Activated CD8-positive, alpha-beta memory T cell treated with anti-CD3 and anti-CD28 coated beads, Interleukin-2, amount 50 U/mL, for 4 hours (primary cell): ENCODE data around the gene LRRC59.

Experiments used
- DNase-seq: peaks from one replicate; pipeline ENCODE4 v3.0.0-alpha.2; 2020

The LRRC59 gene

DNA sequence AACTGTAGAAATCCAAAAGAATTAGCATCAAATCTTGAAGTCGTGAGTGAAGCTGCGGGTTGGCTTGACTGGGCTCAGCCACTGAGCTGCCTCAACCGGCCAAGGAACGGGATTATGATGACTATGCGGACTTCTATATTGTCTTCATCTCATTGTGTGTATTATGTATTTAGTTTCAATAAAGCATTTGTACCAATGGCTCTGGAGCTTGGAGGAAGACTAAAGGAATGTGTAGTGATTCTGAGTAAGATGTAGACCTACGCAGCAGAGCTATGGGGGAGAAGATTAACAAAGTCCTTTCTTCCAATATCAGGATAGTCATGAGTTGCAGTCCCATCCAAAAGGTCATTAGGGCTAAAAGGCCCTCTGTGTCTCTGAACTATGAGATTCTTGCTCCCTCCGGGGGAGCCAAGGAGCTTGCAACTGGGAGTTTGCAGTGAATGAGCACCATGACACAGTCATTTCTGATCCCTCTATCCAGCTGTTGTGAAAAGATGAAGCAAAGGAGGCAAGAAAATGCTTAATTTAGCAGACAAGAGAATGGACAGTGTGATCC, 16.0 kb downstream of the LRRC59 start:
- DNase-seq: no peak

DNA sequence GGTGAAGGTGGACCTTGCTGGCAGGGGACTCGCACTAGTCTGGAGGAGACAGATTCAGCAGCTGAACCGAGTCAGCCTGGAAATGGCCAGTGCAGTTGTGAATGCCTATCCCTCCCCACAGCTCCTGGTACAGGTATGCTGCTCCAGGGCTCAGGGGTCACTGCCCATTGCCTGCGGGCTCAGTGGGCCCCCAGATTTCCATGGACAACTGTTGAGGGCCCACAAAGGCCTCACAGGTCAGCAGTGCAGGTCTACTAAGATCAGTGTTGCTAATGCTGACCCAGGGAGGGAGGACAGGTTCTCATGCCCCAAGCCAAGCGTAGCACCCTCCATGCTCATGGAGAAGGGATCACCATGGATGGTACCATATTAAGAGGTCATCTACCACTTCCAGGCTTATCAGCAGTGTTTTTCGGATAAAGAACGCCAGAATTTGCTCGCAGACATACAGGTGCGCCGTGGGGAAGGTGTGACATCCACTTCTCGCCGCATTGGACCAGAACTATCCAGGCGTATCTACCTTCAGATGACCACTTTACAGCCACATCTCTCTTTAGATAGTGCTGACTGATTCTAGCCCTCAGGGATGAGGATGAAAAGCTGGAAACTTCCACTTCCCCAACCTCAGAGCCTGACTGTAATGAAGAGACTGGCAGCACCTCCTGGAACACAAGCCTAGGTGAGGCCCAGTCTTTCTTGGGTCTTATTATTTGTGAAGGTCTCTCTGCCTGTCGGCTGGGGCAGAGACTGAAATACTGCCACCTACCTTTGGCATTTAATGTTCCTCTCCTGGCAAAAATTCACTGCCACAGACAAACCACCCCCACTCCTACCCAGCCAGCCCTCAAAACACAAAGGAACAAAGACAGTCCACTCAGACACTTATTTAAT, 16.7 kb downstream of the LRRC59 start:
- DNase-seq: no peak

DNA sequence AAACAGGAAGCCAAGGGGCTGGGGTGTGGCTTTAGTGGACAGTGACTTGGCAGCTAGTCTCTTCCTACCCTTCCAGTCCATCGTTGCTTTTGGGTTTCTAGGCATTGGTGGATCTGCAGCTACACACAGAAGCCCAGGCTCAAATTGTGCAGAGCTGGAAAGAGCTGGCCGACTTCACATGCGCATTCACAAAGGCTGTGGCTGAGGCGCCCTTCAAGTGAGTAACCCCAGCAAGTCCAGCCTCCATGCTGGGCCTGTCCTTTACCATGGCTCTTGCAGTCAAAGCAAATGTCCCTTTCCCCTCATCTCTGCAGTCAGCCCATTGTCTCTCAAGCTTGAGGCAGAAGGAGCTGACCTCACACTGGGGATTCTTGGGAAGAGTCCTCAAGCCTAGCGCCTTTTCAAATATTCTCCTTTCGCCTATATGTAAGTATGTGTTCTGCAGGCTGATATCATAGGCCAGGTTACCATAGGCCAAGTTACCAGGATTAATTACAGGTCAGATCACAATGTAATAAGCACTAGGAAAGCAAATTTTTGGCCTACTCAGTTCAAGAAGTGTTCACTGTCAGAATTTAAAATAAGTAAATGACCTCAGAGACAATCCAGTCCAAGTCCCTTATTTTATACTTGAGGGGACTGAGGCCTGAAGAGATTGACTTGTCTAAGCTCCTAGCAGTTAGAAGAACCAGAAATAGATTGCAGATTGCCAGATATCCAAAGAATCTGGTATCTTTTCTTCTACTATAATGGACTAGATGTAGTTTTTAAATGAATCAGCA, 17.8 kb downstream of the LRRC59 start:
- no peak for DNase-seq

DNA sequence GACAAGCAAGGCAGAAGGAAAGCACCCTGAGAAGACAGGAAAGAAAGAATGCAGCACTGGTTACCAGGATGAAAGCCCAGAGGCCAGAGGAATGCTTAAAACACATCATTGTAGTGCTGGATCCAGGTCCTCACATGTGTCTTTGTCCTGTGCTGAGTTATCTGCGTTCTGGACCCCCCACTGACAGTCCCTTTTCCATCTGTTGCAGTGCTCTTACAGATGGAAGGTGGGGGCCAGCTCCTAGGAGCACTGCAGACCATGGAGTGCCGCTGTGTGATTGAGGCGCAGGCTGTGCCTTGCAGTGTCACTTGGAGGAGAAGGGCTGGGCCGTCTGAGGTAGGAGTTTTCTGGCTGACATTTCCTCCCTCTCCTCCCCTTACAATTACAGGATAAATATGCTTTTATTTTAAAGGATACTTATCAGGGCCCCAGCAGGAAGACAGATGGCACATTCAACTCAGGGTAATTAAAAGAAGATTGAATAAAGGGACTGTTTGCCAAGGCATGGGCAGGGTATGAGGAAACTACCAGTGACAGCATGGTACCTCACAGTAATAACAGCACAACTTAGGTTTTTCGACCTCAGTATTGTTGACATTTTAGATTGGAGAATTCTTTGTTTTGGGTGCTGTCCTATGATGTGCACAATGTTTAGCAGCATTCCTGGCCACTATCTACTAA, 21.3 kb downstream of the LRRC59 start:
- DNase-seq: no peak

DNA sequence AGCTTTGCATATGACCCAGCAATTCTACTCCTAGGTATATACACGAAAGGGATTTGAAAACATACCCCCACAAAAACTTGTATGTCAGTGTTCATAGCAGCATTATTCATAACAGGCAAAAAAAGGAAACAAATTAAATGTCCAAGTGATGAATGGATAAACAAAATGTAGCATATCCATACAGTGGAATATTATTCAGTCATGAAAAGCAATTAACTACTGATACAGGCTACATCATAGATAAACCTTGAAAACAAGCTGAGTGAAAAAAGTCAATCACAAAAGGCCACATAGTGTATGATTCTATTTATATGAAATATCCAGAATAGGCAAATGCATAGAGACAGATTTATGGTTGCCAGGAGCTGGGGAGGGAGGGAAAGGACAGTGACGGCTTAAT, 23.6 kb downstream of the LRRC59 start:
- no peak for DNase-seq

DNA sequence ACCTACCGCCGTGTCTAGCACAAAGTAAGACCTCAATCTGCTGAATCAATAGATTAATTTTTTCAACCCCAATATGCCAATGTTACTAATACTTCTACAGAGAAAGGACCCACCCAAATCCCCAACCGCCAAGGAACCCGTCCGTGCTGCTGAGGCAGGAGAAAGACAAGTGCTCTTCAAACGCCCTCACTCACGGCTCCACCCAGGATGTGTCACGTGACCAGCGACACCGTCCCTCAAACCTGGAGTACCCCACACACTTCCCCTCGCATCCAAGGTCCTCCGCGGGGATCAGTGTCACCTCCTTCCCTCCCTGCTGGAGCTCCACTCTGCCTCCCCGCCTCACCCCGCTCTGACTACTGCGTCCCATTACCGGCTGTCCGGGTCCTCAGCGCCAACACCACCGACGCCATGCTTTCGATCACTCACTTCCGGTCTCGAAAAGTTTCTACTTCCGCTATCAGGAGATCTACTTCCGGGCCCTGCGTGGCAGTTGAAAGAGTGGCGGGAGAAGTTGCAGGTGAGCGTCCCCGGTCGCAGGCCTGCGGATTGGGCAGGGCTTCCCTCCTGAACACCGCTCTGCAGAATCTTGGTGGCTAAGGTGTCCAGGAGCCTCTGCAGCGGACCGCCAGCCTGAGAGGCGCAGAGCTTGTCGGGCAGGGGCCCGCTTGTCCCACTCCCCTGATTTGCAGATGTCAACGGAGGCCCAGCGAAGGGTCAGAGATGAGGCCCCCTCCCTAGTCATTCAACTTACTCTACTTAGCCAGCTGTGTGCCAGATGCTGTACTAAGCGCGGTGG, 24.4 kb downstream of the LRRC59 start, which contains the start of the genes EME1 and MRPL27:
Gene EME1 (plus strand): TSS at position 472 of the 799 bp plus-strand sequence. CDS start 1,980 bp downstream, outside the sequence.
Gene MRPL27 (minus strand): TSS at position 427 of the 799 bp plus-strand sequence. CDS start 14 bp downstream, at position 413.
- peak; percentile 83 for DNase-seq

DNA sequence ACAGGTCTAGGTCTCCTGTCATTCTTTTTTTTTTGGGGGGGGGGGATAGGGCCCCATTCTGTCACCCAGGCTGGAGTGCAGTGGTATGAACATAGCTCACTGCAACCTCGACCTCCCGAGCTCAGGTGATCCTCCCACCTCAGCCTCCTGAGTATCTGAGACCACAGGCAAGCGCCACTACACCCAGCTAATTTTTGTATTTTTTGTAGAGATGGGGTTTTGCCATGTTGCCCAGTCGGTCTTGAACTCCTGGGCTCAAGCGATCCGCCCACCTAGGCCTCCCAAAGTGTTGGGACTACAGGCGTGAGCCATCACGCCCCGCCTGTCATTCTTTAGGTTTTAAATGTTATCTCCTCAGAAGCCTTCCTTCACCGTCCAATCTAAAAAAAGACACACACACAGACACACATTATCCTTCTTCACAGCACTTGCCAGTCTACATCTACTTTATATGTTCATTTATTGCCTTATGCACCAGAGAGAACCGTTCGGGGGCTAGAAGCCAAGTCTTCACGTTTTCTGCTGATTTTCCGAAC, 25.0 kb downstream of the LRRC59 start:
- DNase-seq: no peak

DNA sequence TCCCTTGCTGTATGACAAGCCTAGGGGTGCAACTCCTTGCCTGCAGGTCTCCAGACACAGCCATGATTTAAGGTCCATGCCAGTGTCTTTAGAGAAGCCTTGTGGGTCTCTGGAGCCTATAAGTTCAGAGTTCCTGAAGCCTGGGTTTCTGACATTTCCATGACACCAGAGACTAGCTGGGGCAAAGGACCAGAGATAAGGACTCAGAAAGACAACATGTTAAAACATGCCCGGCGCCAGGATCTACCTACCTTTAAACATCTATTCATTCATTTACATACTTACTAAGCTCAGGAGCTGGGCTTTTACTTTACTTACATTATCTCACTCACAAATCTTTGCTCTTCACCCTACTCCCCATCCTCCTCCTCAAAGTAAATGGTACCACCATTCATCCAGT, 25.8 kb downstream of the LRRC59 start:
- DNase-seq: no peak

DNA sequence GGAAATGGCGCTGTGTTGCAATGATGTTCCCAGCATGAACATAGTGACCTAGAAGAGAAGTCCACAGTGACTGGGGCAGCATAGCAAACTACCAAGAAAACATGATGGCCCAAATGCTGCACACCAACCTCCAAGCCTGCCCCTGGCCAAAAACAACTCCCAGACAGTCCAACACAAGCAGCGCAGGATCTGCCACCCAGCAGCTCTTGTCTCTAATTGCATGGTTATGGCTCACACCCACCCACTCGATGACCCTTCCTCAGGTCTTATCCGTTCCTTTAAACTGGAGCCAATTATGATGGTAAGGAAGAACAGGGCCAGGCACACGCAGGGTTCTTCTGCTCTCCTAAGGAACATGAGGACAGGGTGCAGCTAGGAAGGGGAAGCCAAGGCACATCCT, 27.3 kb downstream of the LRRC59 start:
- DNase-seq: no peak

DNA sequence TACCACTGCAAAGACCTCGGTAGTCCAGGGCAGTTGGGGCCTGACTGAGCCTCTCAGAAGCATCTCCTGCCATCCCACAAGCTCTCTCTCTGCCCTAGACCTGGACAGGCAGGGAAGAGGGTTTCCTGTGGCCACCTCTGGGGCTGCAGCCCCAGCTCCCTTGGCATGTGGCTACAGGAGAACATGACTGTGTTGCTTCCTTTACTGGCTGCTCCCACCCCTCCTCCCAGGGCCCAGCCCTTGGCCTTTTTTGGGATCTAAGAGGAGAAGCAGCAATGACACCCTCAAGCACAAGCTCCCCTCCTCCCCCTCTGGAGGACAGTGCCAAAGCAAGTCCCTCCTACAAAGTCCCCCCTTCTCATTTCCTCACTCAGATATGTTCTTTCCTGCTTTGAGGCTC, 29.9 kb downstream of the LRRC59 start:
- DNase-seq: no peak

DNA sequence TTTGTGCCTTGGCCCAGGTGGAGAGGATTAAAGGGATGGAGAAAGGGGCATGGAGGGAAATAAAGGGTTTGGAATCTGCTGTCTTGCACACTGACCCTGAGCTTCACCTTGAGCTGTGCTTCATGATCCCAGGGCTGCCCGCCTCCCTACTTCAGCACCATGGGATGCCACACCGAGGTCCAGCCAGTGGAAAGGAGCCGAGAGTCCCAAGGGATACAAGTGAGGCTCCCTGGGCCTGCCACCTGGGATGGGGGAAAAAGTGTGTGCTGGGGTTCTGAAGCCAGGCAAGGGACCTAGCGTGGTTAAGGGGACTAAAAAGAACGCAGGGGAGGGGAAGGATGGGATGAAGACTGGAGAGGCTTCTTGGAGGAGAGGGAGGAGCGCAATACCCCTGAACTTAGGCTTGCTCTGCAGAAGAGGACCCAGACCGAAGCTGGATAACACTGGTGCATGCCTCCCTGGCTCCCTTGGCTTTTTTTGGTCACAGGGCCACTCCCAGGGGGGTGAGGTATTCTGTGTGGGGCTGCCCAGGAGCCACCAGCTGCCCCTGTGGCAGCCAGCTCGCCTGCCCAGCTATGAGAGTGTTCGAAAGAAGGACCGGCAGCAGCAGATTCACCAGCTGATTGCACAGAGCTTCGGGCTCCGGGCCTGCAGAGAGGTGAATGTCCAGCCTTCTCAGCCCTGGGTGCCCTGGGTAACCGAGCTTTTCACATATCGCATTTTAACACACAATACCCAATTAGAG, 31.5 kb downstream of the LRRC59 start:
- DNase-seq: no peak

DNA sequence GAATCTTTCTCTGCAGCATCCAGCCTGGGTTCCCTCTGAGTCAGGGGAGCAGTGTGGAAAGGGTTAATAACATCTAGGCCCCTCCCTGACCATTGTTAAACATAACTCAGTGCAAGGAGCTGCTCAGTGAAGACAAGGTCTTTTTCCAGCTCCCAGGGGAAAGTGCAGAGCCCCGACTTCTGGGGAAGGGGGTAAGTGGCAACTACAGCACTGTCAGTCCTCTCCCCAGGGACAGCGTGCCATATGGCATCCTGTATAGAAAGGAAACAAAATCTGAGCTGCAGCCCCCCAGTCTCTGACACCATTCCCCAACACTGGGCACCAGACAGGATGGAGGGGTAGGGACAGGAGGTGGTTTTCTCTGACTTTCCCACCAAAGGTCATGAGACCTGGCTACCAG, 32.2 kb downstream of the LRRC59 start:
- no peak for DNase-seq

DNA sequence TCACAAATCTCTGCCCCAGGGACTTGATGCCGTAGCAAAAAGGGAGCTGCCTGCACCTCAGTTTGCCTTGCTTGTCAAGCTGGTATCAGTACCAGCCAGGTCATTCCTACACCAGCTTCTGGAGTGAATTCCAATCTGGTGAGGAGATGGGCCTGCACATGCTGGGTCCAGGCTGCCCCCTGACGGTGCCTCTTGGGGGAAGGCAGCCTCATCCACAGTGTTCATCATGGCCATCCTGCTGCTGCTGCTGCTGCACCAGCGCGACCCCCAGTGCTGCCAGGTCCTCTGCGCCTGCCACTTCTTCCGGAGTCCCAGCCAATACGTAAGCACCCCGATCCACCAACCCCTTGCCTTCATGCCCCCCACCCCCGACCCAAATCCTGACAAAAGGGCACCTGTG, 32.6 kb downstream of the LRRC59 start:
- no peak for DNase-seq

DNA sequence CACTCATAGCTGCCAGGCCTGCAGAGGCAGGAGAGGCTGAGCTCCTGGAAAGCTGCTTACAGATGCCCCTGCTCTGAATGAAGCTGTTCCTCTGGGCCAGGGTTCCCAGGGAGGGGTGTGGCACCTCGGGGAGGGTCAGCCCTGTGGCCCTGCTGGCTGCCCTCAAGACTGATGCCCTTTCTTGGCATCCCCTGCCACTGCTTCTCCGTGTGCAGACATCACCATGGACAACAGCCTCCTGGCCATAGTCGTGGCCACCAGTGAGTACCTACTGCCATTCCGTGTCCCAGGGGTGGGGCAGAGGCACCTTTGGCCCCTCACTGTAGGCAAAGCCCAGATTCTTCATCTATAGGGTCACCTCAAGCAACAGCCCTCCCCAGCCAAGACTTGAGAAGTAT, 33.3 kb downstream of the LRRC59 start:
- DNase-seq: no peak

DNA sequence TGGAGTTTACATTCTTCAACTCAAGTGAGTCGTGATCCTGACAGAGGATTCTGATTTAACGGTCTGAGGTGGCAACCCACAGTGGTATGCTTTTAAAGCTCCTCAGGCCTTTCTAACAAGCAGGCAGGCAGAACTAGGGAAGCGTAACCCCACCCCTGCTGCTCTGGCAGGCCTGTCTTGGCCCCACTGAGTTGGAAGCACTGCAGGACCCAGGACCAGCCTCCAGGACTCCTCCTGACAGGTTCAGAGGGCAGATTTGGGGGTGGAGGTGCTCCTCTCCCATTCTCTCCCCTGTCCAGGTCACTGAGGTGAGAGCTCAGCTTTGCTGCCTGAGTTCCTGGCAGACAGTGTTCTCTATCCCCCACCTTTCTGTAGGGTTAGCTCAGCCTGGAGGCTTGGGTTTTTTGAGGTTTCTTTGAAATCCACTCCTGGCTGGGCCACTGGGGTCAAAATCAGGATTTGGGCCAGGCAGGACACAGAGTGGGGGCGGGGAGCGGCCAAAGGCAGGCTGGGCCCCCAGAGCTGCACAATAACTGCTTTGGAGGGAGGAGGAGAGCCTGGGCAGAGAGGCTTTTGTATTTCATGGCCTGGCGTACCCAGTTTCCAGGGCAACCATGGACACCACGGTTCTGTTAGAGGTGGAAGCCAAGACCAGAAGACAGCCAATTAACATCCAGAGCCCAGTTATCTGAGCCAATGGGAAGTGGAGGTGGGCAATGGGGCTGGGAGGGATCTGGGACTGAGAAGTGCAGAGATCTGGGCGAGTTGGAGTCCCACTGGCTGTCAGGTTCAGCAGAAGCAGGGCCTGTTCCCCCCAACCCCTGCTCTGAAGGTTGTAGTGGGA, 33.9 kb downstream of the LRRC59 start:
- DNase-seq: no peak

DNA sequence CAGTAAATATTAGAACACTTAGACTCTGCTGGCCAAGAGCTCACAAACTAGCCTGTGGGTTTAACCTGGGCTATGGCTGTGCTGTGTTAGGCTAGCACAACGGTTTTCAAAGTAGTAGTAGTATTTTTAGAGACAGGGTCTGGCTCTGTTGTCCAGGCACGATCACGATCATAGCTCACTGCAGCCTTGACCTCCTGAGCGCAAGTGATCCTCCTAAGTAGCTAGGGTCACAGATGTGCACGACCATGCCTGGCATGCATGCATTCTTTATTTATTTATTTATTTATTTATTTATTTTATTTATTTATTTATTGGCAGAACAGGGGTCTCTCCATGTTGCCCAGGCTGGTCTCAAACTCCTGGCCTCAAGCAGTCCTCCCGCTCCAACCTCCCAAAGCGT, 34.7 kb downstream of the LRRC59 start:
- DNase-seq: no peak

DNA sequence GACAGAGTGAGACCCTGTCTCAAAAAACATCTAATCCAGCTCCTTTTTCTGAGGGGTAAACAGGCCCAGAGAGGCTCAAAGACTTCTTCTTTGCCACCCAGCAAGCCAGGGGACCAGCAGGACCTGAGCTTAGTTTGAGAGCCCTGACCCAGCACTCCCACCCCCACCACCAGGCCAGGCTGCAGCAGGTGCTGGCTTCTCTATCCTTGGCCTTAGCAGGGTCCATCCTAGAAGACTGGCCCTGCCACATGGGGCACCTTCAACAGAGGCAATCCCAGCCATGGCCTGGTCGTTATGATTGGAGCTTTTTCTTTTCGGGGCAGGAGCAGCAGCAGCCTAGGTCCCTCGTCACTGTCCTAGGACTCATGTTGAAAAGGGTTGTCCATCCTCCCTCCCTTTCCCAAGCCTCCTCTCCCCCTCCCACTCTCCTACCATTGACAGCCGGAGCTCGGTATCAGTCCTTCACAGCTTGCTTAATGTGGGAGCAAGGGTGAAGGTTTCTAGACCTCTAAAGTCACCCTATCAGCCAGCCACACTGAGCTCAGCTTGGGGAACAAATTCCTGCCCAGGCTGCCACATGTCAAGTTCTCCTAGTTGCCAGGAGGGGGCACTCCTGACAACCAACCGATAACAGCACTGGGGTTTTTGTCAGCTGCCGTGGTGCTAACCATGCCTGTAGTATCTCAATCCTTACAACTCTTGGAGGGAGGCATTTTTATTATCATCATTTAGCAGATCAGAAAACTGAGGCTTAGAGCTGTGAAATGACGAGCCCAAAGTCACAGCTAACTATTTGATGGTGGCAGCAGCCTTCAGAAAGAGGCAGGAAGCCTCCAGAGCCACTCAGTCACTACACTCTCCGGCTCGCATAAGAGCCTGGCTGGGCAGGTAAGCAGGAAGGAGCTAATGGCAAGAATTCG, 35.5 kb downstream of the LRRC59 start:
- DNase-seq: peak; percentile 53

DNA sequence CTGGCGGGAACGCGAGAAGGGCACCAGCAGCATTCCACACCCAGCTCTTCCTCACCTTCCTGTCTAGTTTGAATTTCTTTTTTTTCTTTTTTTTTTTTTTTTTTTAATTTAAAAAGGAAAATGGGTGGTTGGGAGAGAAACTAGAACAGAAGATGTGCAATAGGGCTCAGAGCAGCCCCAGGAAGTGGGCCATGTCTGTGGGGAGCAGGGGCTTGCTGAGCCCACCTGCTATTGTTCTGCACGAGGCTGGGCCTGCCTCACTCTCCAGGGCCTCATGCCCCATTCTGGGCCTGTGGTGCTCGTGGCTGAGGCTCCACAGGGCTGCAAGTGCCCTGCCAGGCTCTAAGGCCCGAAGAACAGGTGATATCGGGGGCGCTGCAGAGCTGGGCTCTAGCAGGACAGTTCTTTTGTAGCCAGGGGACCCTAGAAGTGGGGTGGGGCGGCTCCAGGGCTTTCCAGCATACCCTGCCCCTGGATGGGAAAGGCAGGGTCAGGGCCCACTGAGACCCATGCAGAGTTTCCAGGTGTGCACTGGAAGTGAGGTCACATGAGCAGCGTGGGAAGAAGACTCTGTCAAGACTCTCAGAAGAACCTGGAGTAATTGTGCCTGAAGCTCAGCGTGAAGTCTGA, 36.7 kb downstream of the LRRC59 start:
- no peak for DNase-seq
